ENCODE measurements around the gene RGMA. TPM values are rescaled to one million over a fixed set of nuclear protein-coding genes. Genes with fewer than 3 reads are reported as not detected.

Gene RGMA
- total and polyA plus RNA-seq, 2 experiments from 2014 or later = 34.2 to 36.5 TPM

- no peak for TF ChIP-seq ZNF462 (CRISPR knock-in tag; IDR thresholded peaks at IDR 0.05)
- TF ChIP-seq ZNF114 (CRISPR knock-in tag; IDR thresholded peaks at IDR 0.05) = no peak
- TF ChIP-seq STAT1 (IDR thresholded peaks at IDR 0.05; ENCODE audit: unreplicated experiment) = no peak
- TF ChIP-seq NANOG (IDR thresholded peaks at IDR 0.05; ENCODE audit: borderline replicate concordance) = no peak
- no peak for TF ChIP-seq REST (IDR thresholded peaks at IDR 0.05; ENCODE audit: unreplicated experiment)
Observed at GRCh38 chr15:93057618-93058017, 31.4 kb downstream of the RGMA start (continued).

- no peak overlapping the region for H2AFZ ChIP-seq
- no peaks in the 10 kb centered on the region for H3K27me3 ChIP-seq (ENCODE audit: insufficient read depth)
- no peak overlapping the region for H3K27ac Mint-ChIP-seq
- H3K4me2 ChIP-seq = no peak overlapping the region
- peaks cover 23% of the 10 kb centered on the region for H3K4me1 ChIP-seq (ENCODE audit: insufficient read depth)
- peaks cover 28% of the 10 kb centered on the region for H3K27me3 Mint-ChIP-seq (ENCODE audit: insufficient read depth, low read depth, poor library complexity)
- H3K4me1 Mint-ChIP-seq = peaks cover 52% of the 10 kb centered on the region
- no peak overlapping the region for H3K4me3 Mint-ChIP-seq
- H3F3A ChIP-seq (replicated peaks; ENCODE audit: low read depth) = no peaks in the 10 kb centered on the region
- DNase-seq (ENCODE audit: low spot score) (no peak), ATAC-seq (no peak)
- H4K20me1 ChIP-seq (replicated peaks; ENCODE audit: insufficient read depth) = peaks cover 4% of the 10 kb centered on the region; the same call in 1 of the 2 replicates
- H3K79me2 ChIP-seq (replicated peaks; ENCODE audit: insufficient read depth) = peaks cover 69% of the 10 kb centered on the region
- no peak overlapping the region for H3K27ac ChIP-seq (ENCODE audit: low read depth)
- peaks cover 11% of the 10 kb centered on the region for H3K36me3 ChIP-seq (ENCODE audit: insufficient read depth)
- no peaks in the 10 kb centered on the region for H3K9me2 ChIP-seq (ENCODE audit: insufficient read depth)
- H3K36me3 Mint-ChIP-seq (ENCODE audit: low read depth) = peaks cover 54% of the 10 kb centered on the region
- TF ChIP-seq ETS1 (IDR thresholded peaks at IDR 0.05) = no peak
- TF ChIP-seq NANOG (IDR thresholded peaks at IDR 0.05; ENCODE audit: borderline replicate concordance) = no peak
- TF ChIP-seq REST (IDR thresholded peaks at IDR 0.05; ENCODE audit: unreplicated experiment) = no peak
- TF ChIP-seq STAT1 (IDR thresholded peaks at IDR 0.05; ENCODE audit: unreplicated experiment) = no peak
- H3K9me3 Mint-ChIP-seq = no peaks in the 10 kb centered on the region
- H3K4me3 ChIP-seq = no peak overlapping the region
Observed at GRCh38 chr15:93056836-93057235, 32.2 kb downstream of the RGMA start.

Measured in GM23338 (cell line).